Measurements from ENCODE around the gene ERCC3. TPM values are rescaled to one million over a fixed set of nuclear protein-coding genes. Genes with fewer than 3 reads are reported as not detected.
"Not testable (repeated sequence)": the region's sequence is repeated elsewhere in the genome, so short reads cannot be mapped to it uniquely, and the experiment has no call there.

Gene ERCC3
- total RNA-seq, 4 donors from 2014 or later, result 19.3 to 36.6 (median 25.2) TPM

DNA sequence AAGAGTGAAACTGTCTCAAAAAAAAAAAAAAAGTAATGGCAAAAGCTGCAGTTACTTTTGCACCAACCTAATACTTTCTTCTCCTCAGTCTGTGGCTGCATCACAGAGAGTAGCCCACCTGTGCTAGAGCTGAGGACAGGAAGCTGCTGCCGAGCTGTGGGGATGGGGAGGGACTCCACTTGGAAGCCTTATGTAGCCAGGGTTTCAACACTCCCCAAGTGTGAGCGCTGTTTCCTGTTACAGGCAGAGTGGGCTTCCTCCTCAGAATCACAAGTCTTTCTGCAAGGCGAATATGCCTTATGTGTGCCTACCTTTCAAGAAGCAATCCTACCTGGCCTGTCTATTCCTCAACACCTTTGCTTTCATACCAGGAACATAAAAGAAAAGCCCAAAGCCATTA lies 37.6 kb downstream of the ERCC3 start:
- TF ChIP-seq, protein P1, sequence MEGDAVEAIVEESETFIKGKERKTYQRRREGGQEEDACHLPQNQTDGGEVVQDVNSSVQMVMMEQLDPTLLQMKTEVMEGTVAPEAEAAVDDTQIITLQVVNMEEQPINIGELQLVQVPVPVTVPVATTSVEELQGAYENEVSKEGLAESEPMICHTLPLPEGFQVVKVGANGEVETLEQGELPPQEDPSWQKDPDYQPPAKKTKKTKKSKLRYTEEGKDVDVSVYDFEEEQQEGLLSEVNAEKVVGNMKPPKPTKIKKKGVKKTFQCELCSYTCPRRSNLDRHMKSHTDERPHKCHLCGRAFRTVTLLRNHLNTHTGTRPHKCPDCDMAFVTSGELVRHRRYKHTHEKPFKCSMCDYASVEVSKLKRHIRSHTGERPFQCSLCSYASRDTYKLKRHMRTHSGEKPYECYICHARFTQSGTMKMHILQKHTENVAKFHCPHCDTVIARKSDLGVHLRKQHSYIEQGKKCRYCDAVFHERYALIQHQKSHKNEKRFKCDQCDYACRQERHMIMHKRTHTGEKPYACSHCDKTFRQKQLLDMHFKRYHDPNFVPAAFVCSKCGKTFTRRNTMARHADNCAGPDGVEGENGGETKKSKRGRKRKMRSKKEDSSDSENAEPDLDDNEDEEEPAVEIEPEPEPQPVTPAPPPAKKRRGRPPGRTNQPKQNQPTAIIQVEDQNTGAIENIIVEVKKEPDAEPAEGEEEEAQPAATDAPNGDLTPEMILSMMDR (IDR thresholded peaks at IDR 0.05), result no peak
- TF ChIP-seq POLR2A (IDR thresholded peaks at IDR 0.05), result no peak
- no peak overlapping the region for H3K4me3 ChIP-seq
- no peak for DNase-seq
- no peak overlapping the region for H3K27ac ChIP-seq
- H3K27me3 ChIP-seq, result no peaks in the 10 kb centered on the region
- H3K36me3 ChIP-seq, result peaks cover 7 to 58% (median 10%) of the 10 kb centered on the region in 3 donors
- intact Hi-C loops (cut with DNase I), result no loop called here
- H3K9me3 ChIP-seq, result no peaks in the 10 kb centered on the region
- no peaks in the 10 kb centered on the region for H3K4me1 ChIP-seq
- WGBS, 2 donors, result 68 to 90% methylated on average over 2 to 3 of the region's 3 CpGs

DNA sequence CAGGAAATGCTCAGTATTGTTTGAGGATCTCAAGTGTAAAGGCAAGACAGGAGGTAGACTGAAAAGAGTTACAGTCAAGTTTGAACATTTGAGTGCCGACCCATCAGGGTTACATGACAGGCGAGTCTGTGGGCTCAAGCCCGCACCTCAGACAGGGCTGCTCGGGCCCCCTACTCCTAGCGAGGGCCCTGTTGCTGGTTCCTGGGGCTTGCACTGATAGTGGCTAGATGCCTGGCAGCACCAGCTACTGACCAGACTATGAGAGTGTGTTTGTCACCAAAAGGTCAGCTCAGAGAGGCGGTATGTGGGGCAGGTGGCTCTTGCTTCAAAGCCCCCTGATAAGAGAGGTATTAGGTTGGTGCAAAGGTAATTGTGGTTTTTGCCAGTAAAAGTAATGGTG lies 38.2 kb downstream of the ERCC3 start:
- Histone ChIP-seq H3K9me3 (no peaks in the 10 kb centered on the region), H3K27me3 (no peaks in the 10 kb centered on the region), H3K4me3 (no peak overlapping the region), H3K4me1 (no peaks in the 10 kb centered on the region), H3K27ac (no peak overlapping the region), H3K36me3 (peaks cover 7 to 52% (median 10%) of the 10 kb centered on the region in 3 donors)
- 98 to 100% methylated on average over 5 to 6 of the region's 6 CpGs for WGBS, 2 donors
- DNase-seq, result no peak
- intact Hi-C loops (cut with DNase I), result no loop called here
- TF ChIP-seq, protein P1 (IDR thresholded peaks at IDR 0.05), result no peak
- TF ChIP-seq POLR2A (IDR thresholded peaks at IDR 0.05), result no peak

DNA sequence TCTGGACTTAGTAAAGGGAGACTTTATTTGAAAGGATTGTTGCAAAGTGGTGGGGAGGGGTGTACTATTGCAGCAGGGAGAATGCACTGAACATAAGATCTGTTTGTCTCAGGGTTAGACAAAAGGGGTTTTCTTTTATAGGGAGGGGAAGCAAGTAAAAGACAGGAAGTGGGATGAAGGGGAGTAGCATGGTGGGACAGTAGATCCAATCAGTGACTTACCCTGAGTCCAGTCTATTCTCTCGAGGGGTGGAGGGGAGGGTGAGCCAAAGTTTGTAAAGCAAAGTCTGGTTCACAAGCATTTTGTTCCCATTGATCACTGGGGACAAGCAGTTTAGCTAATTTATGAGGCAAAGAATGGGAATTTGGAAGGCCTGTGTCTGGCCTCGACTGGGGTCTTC lies 38.8 kb downstream of the ERCC3 start:
- intact Hi-C loops (cut with DNase I), result no loop called here
- whole genome bisulfite sequencing, 2 donors, result 66 to 74% methylated on average over 2 of the region's 2 CpGs
- Histone ChIP-seq H3K36me3 (peaks cover 7 to 46% (median 10%) of the 10 kb centered on the region in 3 donors), H3K27ac (no peak overlapping the region), H3K4me1 (no peaks in the 10 kb centered on the region), H3K9me3 (no peaks in the 10 kb centered on the region), H3K27me3 (no peaks in the 10 kb centered on the region), H3K4me3 (no peak overlapping the region)
- no peak for TF ChIP-seq POLR2A (IDR thresholded peaks at IDR 0.05)
- TF ChIP-seq, protein P1 (IDR thresholded peaks at IDR 0.05), result no peak
- no peak for DNase-seq

DNA sequence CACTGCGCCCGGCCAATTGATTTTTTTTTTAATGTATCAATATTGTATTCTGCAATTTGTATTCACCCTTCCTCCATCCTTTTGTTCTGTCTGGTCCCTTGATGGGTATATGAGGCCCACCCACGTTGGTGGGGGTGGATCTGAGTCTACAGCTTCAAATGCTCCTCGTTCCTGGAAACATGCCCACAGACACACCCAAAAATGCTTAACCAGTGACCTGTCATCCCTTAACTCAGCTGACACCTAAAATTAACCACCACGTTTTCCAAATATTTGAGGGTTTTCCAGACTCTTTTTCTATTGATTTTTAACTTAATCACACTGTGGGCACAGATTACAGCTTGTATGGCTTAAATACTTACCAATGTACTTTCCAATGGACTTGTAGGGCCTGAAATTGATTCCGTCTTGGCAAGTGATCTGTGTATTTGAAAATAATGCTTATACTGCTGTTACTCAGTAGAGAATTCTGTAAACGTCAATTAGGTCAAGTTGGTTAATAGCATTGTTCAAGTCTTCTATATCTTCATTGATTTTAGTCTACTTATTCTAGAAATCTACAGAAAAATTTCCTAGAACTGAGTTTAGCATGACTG lies 39.5 kb downstream of the ERCC3 start:
- Histone ChIP-seq H3K27ac (no peak overlapping the region), H3K9me3 (no peaks in the 10 kb centered on the region), H3K27me3 (no peaks in the 10 kb centered on the region), H3K36me3 (peaks cover 7 to 39% (median 10%) of the 10 kb centered on the region in 3 donors), H3K4me3 (no peak overlapping the region), H3K4me1 (no peaks in the 10 kb centered on the region)
- DNase-seq, result no peak
- 67 to 73% methylated on average over 7 of the region's 7 CpGs for WGBS, 2 donors
- intact Hi-C loops (cut with DNase I), result no loop called here
- TF ChIP-seq, protein P1 (IDR thresholded peaks at IDR 0.05), result no peak
- no peak for TF ChIP-seq POLR2A (IDR thresholded peaks at IDR 0.05)

DNA sequence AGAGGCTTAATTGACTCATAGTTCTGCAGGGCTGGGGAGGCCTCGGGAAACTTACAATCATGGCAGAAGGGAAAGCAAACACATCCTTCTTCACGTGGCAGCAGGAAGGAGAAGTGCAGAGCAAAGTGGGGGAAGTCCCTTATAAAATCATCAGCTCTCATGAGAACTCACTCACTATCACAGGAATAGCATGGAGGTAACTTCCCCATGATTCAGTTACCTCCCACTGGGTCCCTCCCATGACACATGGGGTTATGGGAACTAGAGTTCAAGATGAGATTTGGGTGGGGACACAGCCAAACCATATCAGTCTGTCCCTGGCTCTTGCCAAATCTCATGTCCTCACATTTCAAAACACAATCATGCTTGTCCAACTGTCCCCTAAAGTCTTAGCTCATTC lies 52.8 kb downstream of the ERCC3 start:
- H3K4me3 ChIP-seq; H3K27me3 ChIP-seq; intact Hi-C loops (cut with DNase I); H3K27ac ChIP-seq; H3K4me1 ChIP-seq; DNase-seq; H3K9me3 ChIP-seq; H3K36me3 ChIP-seq: not testable (repeated sequence)
- 29 to 49% methylated on average over 2 of the region's 2 CpGs for WGBS, 2 donors

DNA sequence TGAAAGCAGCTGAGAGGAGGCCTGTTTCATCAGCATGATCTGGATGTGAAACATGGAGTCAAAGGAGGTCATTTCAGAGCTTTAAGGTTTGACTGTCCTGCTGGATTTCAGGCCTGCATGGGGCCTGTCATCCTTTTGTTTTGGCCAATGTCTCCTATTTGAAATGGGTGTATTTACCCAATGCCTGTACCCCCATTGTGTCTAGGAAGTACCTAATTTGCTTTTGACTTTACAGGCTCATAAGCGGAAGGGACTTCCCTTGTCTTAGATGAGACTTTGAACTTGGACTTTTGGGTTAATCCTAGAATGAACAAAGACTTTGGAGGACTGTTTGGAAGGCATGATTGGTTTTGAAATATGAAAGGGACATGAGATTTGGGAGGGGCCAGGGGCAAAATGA lies 54.5 kb downstream of the ERCC3 start:
- H3K9me3 ChIP-seq, result peaks cover 0 to 4% (median 4%) of the 10 kb centered on the region in 3 donors
- H3K27me3 ChIP-seq, result no peaks in the 10 kb centered on the region
- intact Hi-C loops (cut with DNase I), result no loop called here
- H3K4me3 ChIP-seq, result no peak overlapping the region
- no peaks in the 10 kb centered on the region for H3K4me1 ChIP-seq
- H3K36me3 ChIP-seq, result no peaks in the 10 kb centered on the region
- TF ChIP-seq POLR2A (IDR thresholded peaks at IDR 0.05), result no peak
- TF ChIP-seq, protein P1 (IDR thresholded peaks at IDR 0.05), result no peak
- no peak overlapping the region for H3K27ac ChIP-seq
- WGBS, 2 donors, result 100% methylated on average over 1 of the region's 1 CpG
- no peak for DNase-seq

DNA sequence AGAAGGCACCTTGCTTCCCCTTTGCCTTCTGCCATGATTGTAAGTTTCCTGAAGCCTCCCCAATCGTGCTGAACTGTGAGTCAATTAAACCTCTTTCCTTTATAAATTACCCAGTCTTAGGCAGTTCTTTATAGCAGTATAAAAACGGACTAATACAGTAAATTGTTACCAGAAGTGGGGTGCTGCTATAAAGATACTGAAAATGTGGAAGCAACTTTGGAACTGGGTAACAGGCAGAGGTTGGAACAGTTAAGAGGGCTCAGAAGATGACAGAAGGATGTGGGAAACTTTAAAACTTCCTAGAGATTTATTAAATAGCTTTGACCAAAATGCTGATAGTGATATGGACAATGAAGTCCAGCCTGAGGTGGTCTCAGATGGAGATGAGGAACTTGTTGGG lies 56.2 kb downstream of the ERCC3 start:
- WGBS, 2 donors, result 63 to 78% methylated on average over 2 of the region's 2 CpGs
- H3K4me3 ChIP-seq; intact Hi-C loops (cut with DNase I); H3K27ac ChIP-seq; H3K9me3 ChIP-seq; DNase-seq; H3K36me3 ChIP-seq; H3K27me3 ChIP-seq; H3K4me1 ChIP-seq: not testable (repeated sequence)
